Osteocyte (in vitro differentiated cells): ENCODE measurements around the gene GJA4. TPM values are rescaled to one million over a fixed set of nuclear protein-coding genes. Genes with fewer than 3 reads are reported as not detected.

ENCODE experiments used
- DNase-seq: peaks from one replicate; pipeline ENCODE4 v3.0.0; 2021; ENCODE audit warnings: mixed read lengths; ENCODE audit not compliant: unreplicated experiment; ENCODE audit errors: extremely low spot score
- H3K27ac Mint-ChIP-seq: one replicate; pipeline ENCODE4 v1.8.0; 2021; ENCODE audit warnings: mild to moderate bottlenecking, mixed read lengths; ENCODE audit not compliant: unreplicated experiment
- H3K27me3 Mint-ChIP-seq: one replicate; pipeline ENCODE4 v1.8.0; 2021; ENCODE audit warnings: mixed read lengths; ENCODE audit not compliant: unreplicated experiment
- H3K36me3 Mint-ChIP-seq: one replicate; pipeline ENCODE4 v1.8.0; 2021; ENCODE audit warnings: mixed read lengths; ENCODE audit not compliant: unreplicated experiment
- H3K4me1 Mint-ChIP-seq: one replicate; pipeline ENCODE4 v1.8.0; 2021; ENCODE audit warnings: mixed read lengths; ENCODE audit not compliant: unreplicated experiment
- H3K4me3 Mint-ChIP-seq: one replicate; pipeline ENCODE4 v1.8.0; 2021; ENCODE audit warnings: mild to moderate bottlenecking, moderate library complexity, mixed read lengths; ENCODE audit not compliant: unreplicated experiment
- H3K9me3 Mint-ChIP-seq: one replicate; pipeline ENCODE4 v1.8.0; 2021; ENCODE audit warnings: mixed read lengths; ENCODE audit not compliant: unreplicated experiment
- CTCF ChIP-seq: fragments of 200-600 bp; sonication (generic); IDR thresholded peaks from 2 replicates; pipeline ENCODE4 v1.5.0; 2021; ENCODE audit warnings: antibody characterized with exemption, mild to moderate bottlenecking, moderate library complexity
- total RNA-seq: library from RNA; stranded (reverse); gene quantifications from 2 replicates; pipeline ENCODE4 v1.2.1, GENCODE V29; 2021

The GJA4 gene
- total RNA-seq, 1 donor from 2014 or later = not detected

DNA sequence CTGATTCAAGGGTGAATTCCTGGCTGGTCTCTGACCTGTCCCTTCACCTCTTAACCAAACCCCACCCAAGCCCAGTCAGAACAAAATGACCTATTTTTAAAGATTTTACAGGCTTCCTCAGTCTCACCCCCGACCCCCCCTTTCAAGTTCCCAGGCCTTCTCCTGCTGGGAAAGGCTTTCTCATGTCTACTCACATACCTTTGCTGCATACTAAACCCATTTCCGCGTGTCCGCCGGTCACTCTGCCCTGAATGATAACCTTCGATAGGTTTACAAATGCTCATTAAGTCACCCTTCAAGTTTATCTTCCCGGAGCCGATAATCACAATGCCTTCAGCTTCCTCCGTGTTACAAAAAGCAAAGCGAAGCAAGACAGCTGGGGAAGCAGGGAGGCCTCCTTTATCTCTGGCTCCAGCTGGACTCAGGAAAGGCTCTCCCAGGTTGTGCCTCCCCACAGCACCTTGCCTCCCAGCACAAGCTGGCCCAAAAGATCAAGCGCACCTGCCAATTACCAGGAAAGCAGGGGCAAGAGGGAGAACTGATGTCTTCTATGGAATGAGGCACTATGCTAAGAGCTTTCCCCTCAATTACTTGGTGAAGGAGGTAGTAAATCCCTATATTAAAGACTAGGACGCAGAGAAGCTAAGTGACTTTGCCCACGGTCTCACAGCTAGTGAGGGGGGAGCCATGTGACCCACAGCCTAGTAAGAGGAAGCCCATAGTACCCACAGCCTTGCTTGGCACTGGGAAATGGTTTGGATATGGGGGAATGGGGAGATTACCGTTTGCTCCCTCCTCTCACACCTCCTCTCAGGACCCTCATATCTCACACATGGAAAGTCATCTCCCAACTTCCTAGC lies 50.8 kb downstream of the GJA4 start:
- H3K36me3 Mint-ChIP-seq = peaks cover 2% of the 10 kb centered on the region
- no peak overlapping the region for H3K4me3 Mint-ChIP-seq
- H3K27ac Mint-ChIP-seq = no peak overlapping the region
- DNase-seq = no peak
- H3K27me3 Mint-ChIP-seq = no peaks in the 10 kb centered on the region
- no peaks in the 10 kb centered on the region for H3K9me3 Mint-ChIP-seq
- no peaks in the 10 kb centered on the region for H3K4me1 Mint-ChIP-seq
- TF ChIP-seq CTCF = no peak

DNA sequence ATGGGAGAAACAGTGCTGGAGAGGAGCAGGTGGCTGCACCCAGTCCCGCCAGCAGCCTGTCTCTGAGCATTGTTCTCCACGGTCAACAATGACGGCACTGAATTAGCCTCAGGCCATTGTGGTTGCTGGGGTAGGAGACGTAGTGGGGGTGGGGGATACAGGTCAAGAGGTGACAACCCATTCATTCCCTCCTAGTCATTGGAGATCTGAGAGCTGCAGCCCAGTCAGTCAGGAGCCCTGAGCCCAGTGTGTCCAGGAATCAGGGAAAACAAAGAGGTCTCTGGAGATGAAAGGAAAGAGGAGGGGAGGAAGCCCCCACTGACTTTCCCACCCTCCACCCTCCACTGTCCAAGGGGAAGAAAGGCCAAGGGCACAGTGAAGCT lies 51.4 kb downstream of the GJA4 start:
- Mint-ChIP-seq H3K36me3 (peaks cover 7% of the 10 kb centered on the region), H3K9me3 (no peaks in the 10 kb centered on the region), H3K27ac (no peak overlapping the region), H3K27me3 (no peaks in the 10 kb centered on the region), H3K4me3 (no peak overlapping the region), H3K4me1 (no peaks in the 10 kb centered on the region)
- no peak for DNase-seq
- no peak for TF ChIP-seq CTCF

Other genes with a start within 250 kb of the GJA4 start
- gene GJB5, start 38.0 kb upstream of the GJA4 start, total RNA-seq = not detected in 2 replicates
- gene GJB4, start 33.3 kb upstream of the GJA4 start, total RNA-seq = not detected in 2 replicates
- not detected in 2 replicates for gene GJB3, start 11.8 kb upstream of the GJA4 start, total RNA-seq
- gene SMIM12, start 66.8 kb downstream of the GJA4 start, total RNA-seq = 38.6 and 39.6 TPM in 2 replicates
- gene DLGAP3, start 136.7 kb downstream of the GJA4 start, total RNA-seq = 0.21 TPM in 1 of 2 replicates, not detected in the other
- gene TMEM35B, start 192.3 kb downstream of the GJA4 start, total RNA-seq = 20.5 and 22.8 TPM in 2 replicates
- 19.9 and 24.7 TPM in 2 replicates for gene ZMYM6, start 238.9 kb downstream of the GJA4 start, total RNA-seq